ENCODE measurements around the gene IKBKE. TPM values are rescaled to one million over a fixed set of nuclear protein-coding genes. Genes with fewer than 3 reads are reported as not detected.

Gene IKBKE
- total and polyA plus RNA-seq, 12 donors: 2.9 to 11.1 (median 6.1) TPM

- no peak for DNase-seq
- Histone ChIP-seq H3K4me3 (no peak overlapping the region), H3K4me1 (replicated peaks in 1 of 2) (peaks cover 19 to 34% of the 10 kb centered on the region in 2 donors), H3K27ac (no peak overlapping the region), H3K27me3 (no peaks in the 10 kb centered on the region), H3K9me3 (replicated peaks in 1 of 3) (no peaks in the 10 kb centered on the region), H3K36me3 (replicated peaks in 1 of 2) (peaks cover 0 to 4% of the 10 kb centered on the region in 2 donors)
- WGBS, 4 donors: 84 to 94% (median 91%) methylated on average over 9 of the region's 9 CpGs
- intact Hi-C loops (cut with DNase I): loop anchor here in 1 of 2 donors (5.0 to 10.0 kb wide), 2 partner anchors 94 to 422 kb away; no protein-coding TSS in a partner anchor
- TF ChIP-seq POLR2A (IDR thresholded peaks at IDR 0.05): no peak
- TF ChIP-seq, protein P1, sequence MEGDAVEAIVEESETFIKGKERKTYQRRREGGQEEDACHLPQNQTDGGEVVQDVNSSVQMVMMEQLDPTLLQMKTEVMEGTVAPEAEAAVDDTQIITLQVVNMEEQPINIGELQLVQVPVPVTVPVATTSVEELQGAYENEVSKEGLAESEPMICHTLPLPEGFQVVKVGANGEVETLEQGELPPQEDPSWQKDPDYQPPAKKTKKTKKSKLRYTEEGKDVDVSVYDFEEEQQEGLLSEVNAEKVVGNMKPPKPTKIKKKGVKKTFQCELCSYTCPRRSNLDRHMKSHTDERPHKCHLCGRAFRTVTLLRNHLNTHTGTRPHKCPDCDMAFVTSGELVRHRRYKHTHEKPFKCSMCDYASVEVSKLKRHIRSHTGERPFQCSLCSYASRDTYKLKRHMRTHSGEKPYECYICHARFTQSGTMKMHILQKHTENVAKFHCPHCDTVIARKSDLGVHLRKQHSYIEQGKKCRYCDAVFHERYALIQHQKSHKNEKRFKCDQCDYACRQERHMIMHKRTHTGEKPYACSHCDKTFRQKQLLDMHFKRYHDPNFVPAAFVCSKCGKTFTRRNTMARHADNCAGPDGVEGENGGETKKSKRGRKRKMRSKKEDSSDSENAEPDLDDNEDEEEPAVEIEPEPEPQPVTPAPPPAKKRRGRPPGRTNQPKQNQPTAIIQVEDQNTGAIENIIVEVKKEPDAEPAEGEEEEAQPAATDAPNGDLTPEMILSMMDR (IDR thresholded peaks at IDR 0.05): no peak
Measured at GRCh38 chr1:206493279-206493678, 23.0 kb downstream of the IKBKE start.

DNA sequence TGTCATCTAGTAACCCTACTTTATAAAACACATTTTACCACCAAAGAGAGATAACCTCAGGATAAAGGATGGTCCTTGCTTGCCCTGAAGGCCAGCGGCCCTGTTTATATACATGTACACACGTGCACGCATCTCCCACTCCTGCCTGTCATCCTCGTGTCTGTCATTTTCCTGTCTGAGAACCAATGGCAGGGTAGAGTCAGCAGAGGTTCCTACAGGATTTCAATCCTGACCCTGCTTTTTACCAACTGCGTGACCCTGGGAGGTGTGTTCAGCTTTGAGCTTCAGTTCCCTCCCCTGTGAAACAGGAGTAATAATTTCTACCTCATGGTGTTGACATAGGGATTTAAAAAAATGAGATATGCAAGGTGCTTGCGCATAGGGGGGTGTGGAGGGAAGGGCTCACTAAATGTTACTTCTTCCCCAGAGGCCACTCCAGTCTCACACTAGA, 24.8 kb downstream of the IKBKE start:
- DNase-seq: no peak
- peaks cover 19 to 32% of the 10 kb centered on the region in 2 donors for H3K4me1 ChIP-seq (replicated peaks in 1 of 2)
- H3K27me3 ChIP-seq: no peaks in the 10 kb centered on the region
- H3K9me3 ChIP-seq (replicated peaks in 1 of 3): no peaks in the 10 kb centered on the region
- H3K27ac ChIP-seq: peak overlapping the region in 4 of 5 donors; percentile 1 to 64 (median 31)
- H3K36me3 ChIP-seq (replicated peaks in 1 of 2): peaks cover 0 to 4% of the 10 kb centered on the region in 2 donors
- intact Hi-C loops (cut with DNase I): loop anchor here in 1 of 2 donors (10.0 kb wide), 1 partner anchor 420 kb away; no protein-coding TSS in a partner anchor
- no peak for TF ChIP-seq POLR2A (IDR thresholded peaks at IDR 0.05)
- TF ChIP-seq, protein P1 (IDR thresholded peaks at IDR 0.05): no peak
- 68 to 78% (median 75%) methylated on average over 6 of the region's 6 CpGs for WGBS, 4 donors
- no peak overlapping the region for H3K4me3 ChIP-seq

DNA sequence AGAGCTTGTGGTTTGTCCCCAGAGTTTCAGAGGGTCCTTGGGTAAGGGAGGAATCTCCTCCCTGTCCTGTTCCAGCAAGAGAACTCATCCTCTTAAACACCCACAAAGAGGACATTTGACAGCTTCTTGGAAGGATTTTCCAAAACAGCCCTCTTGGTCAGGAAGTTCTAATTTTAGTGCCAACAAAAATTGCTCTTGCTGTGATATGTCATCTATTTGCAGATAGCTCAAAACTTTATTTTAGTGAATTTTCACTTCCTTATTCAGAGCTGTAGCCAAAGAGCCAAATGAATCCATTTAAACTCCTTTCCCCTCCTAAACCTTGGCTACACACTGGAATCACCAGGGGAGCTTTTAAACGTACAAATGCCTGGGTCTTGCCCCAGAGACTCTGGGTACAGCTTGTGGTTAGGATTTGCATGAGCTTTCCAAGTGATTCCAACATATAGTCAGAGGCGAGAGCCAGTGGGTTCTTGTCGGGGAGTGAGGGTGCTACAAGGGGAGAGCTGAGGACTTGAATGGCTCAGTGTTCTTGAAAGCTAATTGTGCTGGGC, 25.3 kb downstream of the IKBKE start:
- intact Hi-C loops (cut with DNase I): loop anchor here in 1 of 2 donors (10.0 kb wide), 1 partner anchor 419 kb away; no protein-coding TSS in a partner anchor
- no peaks in the 10 kb centered on the region for H3K27me3 ChIP-seq
- TF ChIP-seq, protein P1 (IDR thresholded peaks at IDR 0.05): no peak
- TF ChIP-seq POLR2A (IDR thresholded peaks at IDR 0.05): no peak
- peaks cover 0 to 4% of the 10 kb centered on the region in 2 donors for H3K36me3 ChIP-seq (replicated peaks in 1 of 2)
- peaks cover 19 to 29% of the 10 kb centered on the region in 2 donors for H3K4me1 ChIP-seq (replicated peaks in 1 of 2)
- WGBS, 4 donors: 52 to 67% (median 57%) methylated on average over 3 of the region's 3 CpGs
- peak overlapping the region; percentile 1 to 64 (median 36) for H3K27ac ChIP-seq
- H3K9me3 ChIP-seq (replicated peaks in 1 of 3): no peaks in the 10 kb centered on the region
- no peak for DNase-seq
- H3K4me3 ChIP-seq: no peak overlapping the region

DNA sequence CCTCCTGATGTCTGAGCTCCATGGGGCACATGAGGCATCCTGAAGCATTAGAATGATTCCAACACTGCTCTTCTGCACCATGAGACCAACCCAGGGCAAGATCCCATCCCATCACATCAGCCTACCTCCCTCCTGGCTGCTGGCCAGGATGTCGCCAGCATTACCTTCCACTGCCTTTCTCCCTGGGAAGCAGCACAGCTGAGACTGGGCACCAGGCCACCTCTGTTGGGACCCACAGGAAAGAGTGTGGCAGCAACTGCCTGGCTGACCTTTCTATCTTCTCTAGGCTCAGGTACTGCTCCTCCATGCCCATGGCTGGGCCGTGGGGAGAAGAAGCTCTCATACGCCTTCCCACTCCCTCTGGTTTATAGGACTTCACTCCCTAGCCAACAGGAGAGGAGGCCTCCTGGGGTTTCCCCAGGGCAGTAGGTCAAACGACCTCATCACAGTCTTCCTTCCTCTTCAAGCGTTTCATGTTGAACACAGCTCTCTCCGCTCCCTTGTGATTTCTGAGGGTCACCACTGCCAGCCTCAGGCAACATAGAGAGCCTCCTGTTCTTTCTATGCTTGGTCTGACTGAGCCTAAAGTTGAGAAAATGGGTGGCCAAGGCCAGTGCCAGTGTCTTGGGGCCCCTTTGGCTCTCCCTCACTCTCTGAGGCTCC, 26.0 kb downstream of the IKBKE start:
- Histone ChIP-seq H3K4me3 (no peak overlapping the region), H3K36me3 (replicated peaks in 1 of 2) (peaks cover 0 to 4% of the 10 kb centered on the region in 2 donors), H3K4me1 (replicated peaks in 1 of 2) (peaks cover 19 to 31% of the 10 kb centered on the region in 2 donors), H3K27ac (peak overlapping the region in 4 of 5 donors; percentile 26 to 64 (median 46)), H3K27me3 (no peaks in the 10 kb centered on the region), H3K9me3 (replicated peaks in 1 of 3) (no peaks in the 10 kb centered on the region)
- DNase-seq: peak in 5 of 7 donors; percentile 58 to 69 (median 61)
- TF ChIP-seq POLR2A (IDR thresholded peaks at IDR 0.05): no peak
- TF ChIP-seq, protein P1 (IDR thresholded peaks at IDR 0.05): no peak
- WGBS, 4 donors: 30 to 54% (median 42%) methylated on average over 5 to 6 of the region's 6 CpGs
- intact Hi-C loops (cut with DNase I): loop anchor here in 1 of 2 donors (10.0 kb wide), 1 partner anchor 419 kb away; no protein-coding TSS in a partner anchor
